Measurements from ENCODE around the gene SPP1.

GRCh38 chr4:87943660-87944149 lies 31.8 kb upstream of the SPP1 start:
- TF ChIP-seq, protein P1, sequence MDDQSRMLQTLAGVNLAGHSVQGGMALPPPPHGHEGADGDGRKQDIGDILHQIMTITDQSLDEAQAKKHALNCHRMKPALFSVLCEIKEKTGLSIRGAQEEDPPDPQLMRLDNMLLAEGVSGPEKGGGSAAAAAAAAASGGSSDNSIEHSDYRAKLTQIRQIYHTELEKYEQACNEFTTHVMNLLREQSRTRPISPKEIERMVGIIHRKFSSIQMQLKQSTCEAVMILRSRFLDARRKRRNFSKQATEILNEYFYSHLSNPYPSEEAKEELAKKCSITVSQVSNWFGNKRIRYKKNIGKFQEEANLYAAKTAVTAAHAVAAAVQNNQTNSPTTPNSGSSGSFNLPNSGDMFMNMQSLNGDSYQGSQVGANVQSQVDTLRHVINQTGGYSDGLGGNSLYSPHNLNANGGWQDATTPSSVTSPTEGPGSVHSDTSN (IDR thresholded peaks at IDR 0.05) = no peak
- TF ChIP-seq CTCF (IDR thresholded peaks at IDR 0.05) (no peak), FOXM1 (IDR thresholded peaks at IDR 0.05; ENCODE audit: low read depth) (no peak), RFX5 (IDR thresholded peaks at IDR 0.05; ENCODE audit: low read length) (no peak), POLR2AphosphoS5 (IDR thresholded peaks at IDR 0.05; ENCODE audit: low read depth, low read length) (no peak), SIN3A (IDR thresholded peaks at IDR 0.05; ENCODE audit: borderline replicate concordance, low read depth, low read length) (no peak), ELF1 (IDR thresholded peaks at IDR 0.05) (no peak), REST (IDR thresholded peaks at IDR 0.05; ENCODE audit: low read depth, low read length) (no peak), SMC3 (IDR thresholded peaks at IDR 0.05; ENCODE audit: low read depth, low read length) (no peak), EP300 (IDR thresholded peaks at IDR 0.05; ENCODE audit: borderline replicate concordance in 1 of 2, low read depth in 1 of 2, low read length in 1 of 2) (no peak), RAD21 (IDR thresholded peaks at IDR 0.05; ENCODE audit: low read length) (no peak)
- TF ChIP-seq, protein P2, sequence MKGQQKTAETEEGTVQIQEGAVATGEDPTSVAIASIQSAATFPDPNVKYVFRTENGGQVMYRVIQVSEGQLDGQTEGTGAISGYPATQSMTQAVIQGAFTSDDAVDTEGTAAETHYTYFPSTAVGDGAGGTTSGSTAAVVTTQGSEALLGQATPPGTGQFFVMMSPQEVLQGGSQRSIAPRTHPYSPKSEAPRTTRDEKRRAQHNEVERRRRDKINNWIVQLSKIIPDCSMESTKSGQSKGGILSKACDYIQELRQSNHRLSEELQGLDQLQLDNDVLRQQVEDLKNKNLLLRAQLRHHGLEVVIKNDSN (IDR thresholded peaks at IDR 0.05; ENCODE audit: borderline replicate concordance, low read depth) = no peak

Data from SK-N-SH (cell line).